ENCODE data around the gene PLAC8L1.

PLAC8L1 gene

GRCh38 chr5:146078566-146078965 is 26.8 kb downstream of the PLAC8L1 start:
- no peak for DNase-seq

- DNase-seq: no peak
Observed at GRCh38 chr5:146076455-146076854, 28.9 kb downstream of the PLAC8L1 start.

- DNase-seq: no peak
Observed at GRCh38 chr5:146076028-146076427, 29.3 kb downstream of the PLAC8L1 start.

- no peak for DNase-seq
Observed at GRCh38 chr5:146073239-146073900, 32.0 kb downstream of the PLAC8L1 start.

- no peak for DNase-seq
Observed at GRCh38 chr5:146072595-146072994, 32.8 kb downstream of the PLAC8L1 start.

GRCh38 chr5:146071171-146071570 is 34.2 kb downstream of the PLAC8L1 start:
- DNase-seq: no peak

- DNase-seq: no peak
Observed at GRCh38 chr5:146070746-146071145, 34.6 kb downstream of the PLAC8L1 start.

- DNase-seq: no peak
Observed at GRCh38 chr5:146069780-146070099, 35.6 kb downstream of the PLAC8L1 start.

- DNase-seq: no peak
Observed at GRCh38 chr5:146068977-146069779, 36.2 kb downstream of the PLAC8L1 start.

GRCh38 chr5:146068206-146068605 is 37.2 kb downstream of the PLAC8L1 start:
- no peak for DNase-seq

- no peak for DNase-seq
Observed at GRCh38 chr5:146066968-146067367, 38.4 kb downstream of the PLAC8L1 start.

GRCh38 chr5:146060221-146060585 is 45.2 kb downstream of the PLAC8L1 start:
- DNase-seq: no peak

GRCh38 chr5:146059460-146060220 is 45.7 kb downstream of the PLAC8L1 start:
- DNase-seq: no peak

- DNase-seq: no peak
Observed at GRCh38 chr5:146055432-146055831, 49.9 kb downstream of the PLAC8L1 start.

- DNase-seq: no peak
Observed at GRCh38 chr5:146052780-146053179, 52.6 kb downstream of the PLAC8L1 start.

- no peak for DNase-seq
Observed at GRCh38 chr5:146051678-146052077, 53.7 kb downstream of the PLAC8L1 start.

- DNase-seq: no peak
Observed at GRCh38 chr5:146050086-146050485, 55.3 kb downstream of the PLAC8L1 start.

- DNase-seq: no peak
Observed at GRCh38 chr5:146049704-146050026, 55.7 kb downstream of the PLAC8L1 start.

- DNase-seq: no peak
Observed at GRCh38 chr5:146048994-146049703, 56.2 kb downstream of the PLAC8L1 start.

- no peak for DNase-seq
Observed at GRCh38 chr5:146047396-146047795, 58.0 kb downstream of the PLAC8L1 start.

GRCh38 chr5:146043722-146044121 is 61.7 kb downstream of the PLAC8L1 start:
- no peak for DNase-seq

- no peak for DNase-seq
Observed at GRCh38 chr5:146042628-146043279, 62.6 kb downstream of the PLAC8L1 start.
